T47D (cell line): ENCODE data around the gene SLC66A1.

Experiments
- DNase-seq, 2 experiments: peaks; one replicate each; pipeline versions ENCODE4 v3.0.0 to v3.0.0-alpha.2; 2011 to 2012; ENCODE audit warnings: low read depth in 1 of 2, low spot score in 1 of 2
- JUND ChIP-seq: IDR thresholded peaks from 2 replicates; pipeline ENCODE4 v1.6.1; 2012; ENCODE audit warnings: low read depth
- in situ Hi-C: cut with HindIII; loops from 2 replicates; pipeline ENCODE4 v1.10.0; 2016; ENCODE audit warnings: low sequenced_read_pairs, low pct_unique_long_range_greater_than_20kb

SLC66A1 gene

GRCh38 chr1:19376428-19377372, 64.6 kb downstream of the SLC66A1 start:
- no peak for TF ChIP-seq JUND
- in situ Hi-C loops, result no loop called here
- no peak for DNase-seq

GRCh38 chr1:19377812-19378718, 65.9 kb downstream of the SLC66A1 start:
- no peak for TF ChIP-seq JUND
- no peak for DNase-seq
- in situ Hi-C loops, result no loop called here
